ENCODE results near the gene DYRK1A.

DYRK1A gene

DNA sequence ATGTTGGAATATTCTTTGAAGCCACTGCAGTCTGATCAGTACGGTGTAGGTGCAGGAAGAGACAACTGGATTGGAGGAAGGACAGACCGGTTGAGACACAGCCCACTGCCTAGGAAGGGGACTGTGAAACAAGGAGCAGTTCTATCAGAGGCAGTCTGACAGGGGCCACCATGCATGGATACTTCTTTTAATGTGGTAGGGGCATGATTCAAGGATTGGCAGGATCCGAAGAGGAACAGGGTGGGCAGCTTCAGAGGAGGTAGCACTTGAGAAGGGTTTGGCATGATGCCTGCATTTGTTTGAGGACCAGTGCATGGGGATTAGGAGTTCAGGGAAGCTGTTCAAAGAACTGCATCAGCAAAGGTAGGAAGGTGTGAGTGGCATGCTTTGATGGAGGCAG is 167.9 kb downstream of the DYRK1A start:
- no peak for ATAC-seq
- TF ChIP-seq CSDC2 (CRISPR knock-in tag; IDR thresholded peaks at IDR 0.05) (no peak), ZNF565 (CRISPR knock-in tag; conservative IDR thresholded peaks at IDR 0.05; ENCODE audit: low read depth) (no peak)

DNA sequence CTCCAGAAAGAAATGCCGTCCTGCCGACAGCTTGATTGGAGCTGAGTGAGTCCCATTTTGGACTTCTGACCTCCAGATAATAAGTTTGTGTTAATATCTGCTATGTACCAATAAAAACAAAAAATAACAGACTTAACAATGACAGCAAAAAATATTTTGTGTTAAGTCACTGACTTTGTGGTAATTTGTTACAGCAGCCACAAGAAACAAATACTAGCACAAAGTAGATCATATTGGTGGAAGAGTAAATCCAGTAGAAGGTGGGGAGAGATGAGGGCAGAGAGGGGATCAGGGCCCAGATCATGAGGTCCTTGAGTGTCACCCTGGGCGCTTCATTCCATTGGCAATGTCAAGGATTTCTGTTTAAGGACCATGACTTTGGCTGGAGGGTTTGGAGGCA is 168.6 kb downstream of the DYRK1A start:
- no peak for ATAC-seq
- TF ChIP-seq, protein P1, sequence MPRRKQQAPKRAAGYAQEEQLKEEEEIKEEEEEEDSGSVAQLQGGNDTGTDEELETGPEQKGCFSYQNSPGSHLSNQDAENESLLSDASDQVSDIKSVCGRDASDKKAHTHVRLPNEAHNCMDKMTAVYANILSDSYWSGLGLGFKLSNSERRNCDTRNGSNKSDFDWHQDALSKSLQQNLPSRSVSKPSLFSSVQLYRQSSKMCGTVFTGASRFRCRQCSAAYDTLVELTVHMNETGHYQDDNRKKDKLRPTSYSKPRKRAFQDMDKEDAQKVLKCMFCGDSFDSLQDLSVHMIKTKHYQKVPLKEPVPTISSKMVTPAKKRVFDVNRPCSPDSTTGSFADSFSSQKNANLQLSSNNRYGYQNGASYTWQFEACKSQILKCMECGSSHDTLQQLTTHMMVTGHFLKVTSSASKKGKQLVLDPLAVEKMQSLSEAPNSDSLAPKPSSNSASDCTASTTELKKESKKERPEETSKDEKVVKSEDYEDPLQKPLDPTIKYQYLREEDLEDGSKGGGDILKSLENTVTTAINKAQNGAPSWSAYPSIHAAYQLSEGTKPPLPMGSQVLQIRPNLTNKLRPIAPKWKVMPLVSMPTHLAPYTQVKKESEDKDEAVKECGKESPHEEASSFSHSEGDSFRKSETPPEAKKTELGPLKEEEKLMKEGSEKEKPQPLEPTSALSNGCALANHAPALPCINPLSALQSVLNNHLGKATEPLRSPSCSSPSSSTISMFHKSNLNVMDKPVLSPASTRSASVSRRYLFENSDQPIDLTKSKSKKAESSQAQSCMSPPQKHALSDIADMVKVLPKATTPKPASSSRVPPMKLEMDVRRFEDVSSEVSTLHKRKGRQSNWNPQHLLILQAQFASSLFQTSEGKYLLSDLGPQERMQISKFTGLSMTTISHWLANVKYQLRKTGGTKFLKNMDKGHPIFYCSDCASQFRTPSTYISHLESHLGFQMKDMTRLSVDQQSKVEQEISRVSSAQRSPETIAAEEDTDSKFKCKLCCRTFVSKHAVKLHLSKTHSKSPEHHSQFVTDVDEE (CRISPR knock-in tag; IDR thresholded peaks at IDR 0.05) = no peak
- TF ChIP-seq ZFP3 (CRISPR knock-in tag; IDR thresholded peaks at IDR 0.05) (no peak), ZNF70 (CRISPR knock-in tag; IDR thresholded peaks at IDR 0.05) (no peak), OSR1 (CRISPR knock-in tag; IDR thresholded peaks at IDR 0.05) (no peak), ESRRG (CRISPR knock-in tag; IDR thresholded peaks at IDR 0.05) (no peak), TCF4 (CRISPR knock-in tag; IDR thresholded peaks at IDR 0.05; ENCODE audit: borderline replicate concordance) (no peak), TOX (CRISPR knock-in tag; IDR thresholded peaks at IDR 0.05; ENCODE audit: borderline replicate concordance) (no peak), ZNF565 (CRISPR knock-in tag; conservative IDR thresholded peaks at IDR 0.05; ENCODE audit: low read depth) (no peak)
- TF ChIP-seq, protein P2, sequence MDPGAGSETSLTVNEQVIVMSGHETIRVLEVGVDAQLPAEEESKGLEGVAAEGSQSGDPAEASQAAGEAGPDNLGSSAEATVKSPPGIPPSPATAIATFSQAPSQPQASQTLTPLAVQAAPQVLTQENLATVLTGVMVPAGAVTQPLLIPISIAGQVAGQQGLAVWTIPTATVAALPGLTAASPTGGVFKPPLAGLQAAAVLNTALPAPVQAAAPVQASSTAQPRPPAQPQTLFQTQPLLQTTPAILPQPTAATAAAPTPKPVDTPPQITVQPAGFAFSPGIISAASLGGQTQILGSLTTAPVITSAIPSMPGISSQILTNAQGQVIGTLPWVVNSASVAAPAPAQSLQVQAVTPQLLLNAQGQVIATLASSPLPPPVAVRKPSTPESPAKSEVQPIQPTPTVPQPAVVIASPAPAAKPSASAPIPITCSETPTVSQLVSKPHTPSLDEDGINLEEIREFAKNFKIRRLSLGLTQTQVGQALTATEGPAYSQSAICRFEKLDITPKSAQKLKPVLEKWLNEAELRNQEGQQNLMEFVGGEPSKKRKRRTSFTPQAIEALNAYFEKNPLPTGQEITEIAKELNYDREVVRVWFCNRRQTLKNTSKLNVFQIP (CRISPR knock-in tag; IDR thresholded peaks at IDR 0.05; ENCODE audit: borderline replicate concordance, low read depth) = no peak

DNA sequence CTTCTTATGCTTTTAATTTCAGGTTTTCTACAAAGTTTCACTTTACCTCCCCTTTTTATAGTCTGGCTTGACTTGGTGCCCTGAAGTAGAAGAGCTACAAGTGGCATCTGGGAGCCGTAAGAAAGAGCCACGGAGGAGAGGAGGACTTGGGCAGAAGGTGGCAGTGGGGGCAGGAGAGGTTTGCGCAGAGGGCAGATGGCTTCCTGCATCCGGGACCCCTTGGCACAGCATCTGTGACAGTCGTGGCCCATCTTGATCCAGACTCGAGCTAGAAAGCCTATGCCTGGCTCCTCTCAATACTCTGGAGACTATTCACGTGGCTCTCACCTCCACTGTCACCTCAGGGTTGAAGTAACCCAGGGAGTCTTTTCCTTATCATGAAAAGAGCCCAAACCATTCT is 169.1 kb downstream of the DYRK1A start:
- TF ChIP-seq ZC3H10 (CRISPR knock-in tag; IDR thresholded peaks at IDR 0.05) (no peak), OSR1 (CRISPR knock-in tag; IDR thresholded peaks at IDR 0.05) (no peak), ZNF70 (CRISPR knock-in tag; IDR thresholded peaks at IDR 0.05) (no peak)
- ATAC-seq = no peak

DNA sequence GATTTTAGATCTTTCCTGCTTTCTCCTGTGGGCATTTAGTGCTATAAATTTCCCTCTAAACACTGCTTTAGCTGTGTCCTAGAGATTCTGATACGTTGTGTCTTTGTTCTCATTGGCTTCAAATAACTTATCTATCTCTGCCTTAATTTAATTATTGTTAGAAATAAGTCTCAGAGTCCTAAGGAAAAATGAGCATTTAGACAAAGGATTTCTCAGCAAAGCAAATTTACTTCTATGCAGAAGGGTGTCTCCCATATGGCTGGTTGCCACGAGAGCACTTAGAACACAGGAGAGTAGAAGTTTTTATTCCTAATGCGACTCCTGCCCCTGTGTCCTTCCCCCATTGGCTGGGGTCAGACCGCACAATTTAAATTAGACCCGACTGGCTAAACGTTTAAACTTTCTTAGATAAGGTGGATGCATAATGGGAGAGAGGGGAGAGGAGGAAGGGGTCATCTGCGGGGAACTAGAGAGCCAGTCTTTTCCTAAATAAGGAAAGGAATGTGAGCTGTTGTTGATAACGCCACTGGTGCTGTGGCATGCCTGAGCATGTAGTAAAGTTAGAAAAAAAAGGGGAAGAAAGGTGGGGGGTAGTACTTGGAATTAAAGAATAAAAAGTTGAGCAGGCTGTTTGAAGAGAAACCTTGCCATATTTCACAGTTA is 170.2 kb downstream of the DYRK1A start:
- no peak for ATAC-seq
- no peak for TF ChIP-seq ESRRG (CRISPR knock-in tag; IDR thresholded peaks at IDR 0.05)
- TF ChIP-seq TCF4 (CRISPR knock-in tag; IDR thresholded peaks at IDR 0.05; ENCODE audit: borderline replicate concordance) = no peak
- TF ChIP-seq ZNF565 (CRISPR knock-in tag; conservative IDR thresholded peaks at IDR 0.05; ENCODE audit: low read depth) = no peak
- TF ChIP-seq RARB (CRISPR knock-in tag; IDR thresholded peaks at IDR 0.05) = no peak
- no peak for TF ChIP-seq ZC3H10 (CRISPR knock-in tag; IDR thresholded peaks at IDR 0.05)
- TF ChIP-seq, protein P2 (CRISPR knock-in tag; IDR thresholded peaks at IDR 0.05; ENCODE audit: borderline replicate concordance, low read depth) = no peak
- no peak for TF ChIP-seq SNAI2 (CRISPR knock-in tag; IDR thresholded peaks at IDR 0.05)
- no peak for TF ChIP-seq ZNF8 (CRISPR knock-in tag; IDR thresholded peaks at IDR 0.05)
- TF ChIP-seq OSR1 (CRISPR knock-in tag; IDR thresholded peaks at IDR 0.05) = no peak
- no peak for TF ChIP-seq ZFP30 (CRISPR knock-in tag; IDR thresholded peaks at IDR 0.05)
- no peak for TF ChIP-seq ZNF70 (CRISPR knock-in tag; IDR thresholded peaks at IDR 0.05)
- no peak for TF ChIP-seq GLIS3 (CRISPR knock-in tag; IDR thresholded peaks at IDR 0.05)
- TF ChIP-seq, protein P1 (CRISPR knock-in tag; IDR thresholded peaks at IDR 0.05) = no peak
- TF ChIP-seq ARNTL (CRISPR knock-in tag; IDR thresholded peaks at IDR 0.05; ENCODE audit: borderline replicate concordance, low read depth) = no peak
- no peak for TF ChIP-seq BACH2 (CRISPR knock-in tag; IDR thresholded peaks at IDR 0.05; ENCODE audit: borderline replicate concordance)
- TF ChIP-seq, protein P3, sequence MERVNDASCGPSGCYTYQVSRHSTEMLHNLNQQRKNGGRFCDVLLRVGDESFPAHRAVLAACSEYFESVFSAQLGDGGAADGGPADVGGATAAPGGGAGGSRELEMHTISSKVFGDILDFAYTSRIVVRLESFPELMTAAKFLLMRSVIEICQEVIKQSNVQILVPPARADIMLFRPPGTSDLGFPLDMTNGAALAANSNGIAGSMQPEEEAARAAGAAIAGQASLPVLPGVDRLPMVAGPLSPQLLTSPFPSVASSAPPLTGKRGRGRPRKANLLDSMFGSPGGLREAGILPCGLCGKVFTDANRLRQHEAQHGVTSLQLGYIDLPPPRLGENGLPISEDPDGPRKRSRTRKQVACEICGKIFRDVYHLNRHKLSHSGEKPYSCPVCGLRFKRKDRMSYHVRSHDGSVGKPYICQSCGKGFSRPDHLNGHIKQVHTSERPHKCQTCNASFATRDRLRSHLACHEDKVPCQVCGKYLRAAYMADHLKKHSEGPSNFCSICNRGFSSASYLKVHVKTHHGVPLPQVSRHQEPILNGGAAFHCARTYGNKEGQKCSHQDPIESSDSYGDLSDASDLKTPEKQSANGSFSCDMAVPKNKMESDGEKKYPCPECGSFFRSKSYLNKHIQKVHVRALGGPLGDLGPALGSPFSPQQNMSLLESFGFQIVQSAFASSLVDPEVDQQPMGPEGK (CRISPR knock-in tag; IDR thresholded peaks at IDR 0.05; ENCODE audit: borderline replicate concordance) = no peak
